ENCODE data around the gene AACS.

DNA sequence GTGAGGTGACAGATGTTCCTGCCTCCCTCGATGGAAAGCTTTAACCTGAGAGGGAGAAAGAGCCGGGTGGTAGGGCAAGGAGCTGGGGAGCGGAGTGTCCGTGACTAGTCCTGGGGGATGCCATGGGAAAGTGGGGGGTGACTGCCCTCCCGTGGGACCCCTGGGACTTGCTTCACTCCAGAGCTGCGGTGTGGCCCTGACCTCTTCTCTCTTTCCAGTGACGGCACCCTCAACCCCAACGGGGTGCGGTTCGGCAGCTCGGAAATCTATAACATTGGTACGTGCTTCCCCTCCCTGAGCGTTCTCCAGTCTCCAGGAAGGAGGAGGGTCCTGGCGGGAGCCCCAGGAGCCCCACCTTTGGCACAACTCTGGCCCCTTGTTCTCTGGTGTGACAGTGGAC is 69.3 kb downstream of the AACS start:
- TF ChIP-seq, protein P1, sequence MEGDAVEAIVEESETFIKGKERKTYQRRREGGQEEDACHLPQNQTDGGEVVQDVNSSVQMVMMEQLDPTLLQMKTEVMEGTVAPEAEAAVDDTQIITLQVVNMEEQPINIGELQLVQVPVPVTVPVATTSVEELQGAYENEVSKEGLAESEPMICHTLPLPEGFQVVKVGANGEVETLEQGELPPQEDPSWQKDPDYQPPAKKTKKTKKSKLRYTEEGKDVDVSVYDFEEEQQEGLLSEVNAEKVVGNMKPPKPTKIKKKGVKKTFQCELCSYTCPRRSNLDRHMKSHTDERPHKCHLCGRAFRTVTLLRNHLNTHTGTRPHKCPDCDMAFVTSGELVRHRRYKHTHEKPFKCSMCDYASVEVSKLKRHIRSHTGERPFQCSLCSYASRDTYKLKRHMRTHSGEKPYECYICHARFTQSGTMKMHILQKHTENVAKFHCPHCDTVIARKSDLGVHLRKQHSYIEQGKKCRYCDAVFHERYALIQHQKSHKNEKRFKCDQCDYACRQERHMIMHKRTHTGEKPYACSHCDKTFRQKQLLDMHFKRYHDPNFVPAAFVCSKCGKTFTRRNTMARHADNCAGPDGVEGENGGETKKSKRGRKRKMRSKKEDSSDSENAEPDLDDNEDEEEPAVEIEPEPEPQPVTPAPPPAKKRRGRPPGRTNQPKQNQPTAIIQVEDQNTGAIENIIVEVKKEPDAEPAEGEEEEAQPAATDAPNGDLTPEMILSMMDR (IDR thresholded peaks at IDR 0.05; ENCODE audit: low read length) = no peak
- no peak for TF ChIP-seq EZH2 (optimal IDR thresholded peaks at IDR 0.05; ENCODE audit: low read depth, low read length)

Measured in MM.1S (cell line).